A549 (cell line): ENCODE data around the gene TNFRSF13B.

Experiments
- TF ChIP-seq, protein P1 (sequence below): fragments of 200-600 bp; sonication (generic); IDR thresholded peaks from 2 replicates; pipeline ENCODE4 v1.6.1; 2016; ENCODE audit warnings: antibody characterized with exemption, mild to moderate bottlenecking, moderate library complexity
- TF ChIP-seq, protein P2 (sequence below): fragments of >200 bp; sonication (Bioruptor Twin); formaldehyde crosslinking; IDR thresholded peaks from 3 replicates; pipeline ENCODE4 v1.5.1; 2016
- TF ChIP-seq, protein P3 (sequence below): IDR thresholded peaks from 2 replicates; pipeline ENCODE4 v1.6.1; 2012

DNA sequence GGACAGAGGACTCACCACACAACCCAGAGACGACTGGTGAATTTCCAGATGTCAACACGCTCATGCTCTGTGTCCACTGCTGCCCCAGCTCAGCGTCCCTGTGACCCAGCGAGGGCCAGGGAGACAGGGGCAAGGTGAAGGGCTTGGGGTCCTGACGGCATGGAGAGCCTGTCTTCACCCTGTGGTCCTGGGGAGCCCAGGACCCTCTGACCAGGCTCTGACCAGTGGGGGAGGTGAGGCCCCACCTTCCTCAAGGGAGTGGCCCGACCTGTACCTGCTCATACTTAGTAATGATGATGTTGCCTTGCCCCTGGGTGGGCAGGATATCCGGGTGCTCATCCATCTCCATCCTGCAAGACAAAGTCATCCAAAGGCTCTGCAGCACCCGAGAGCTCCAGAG, 39.8 kb downstream of the TNFRSF13B start:
- TF ChIP-seq, protein P1, sequence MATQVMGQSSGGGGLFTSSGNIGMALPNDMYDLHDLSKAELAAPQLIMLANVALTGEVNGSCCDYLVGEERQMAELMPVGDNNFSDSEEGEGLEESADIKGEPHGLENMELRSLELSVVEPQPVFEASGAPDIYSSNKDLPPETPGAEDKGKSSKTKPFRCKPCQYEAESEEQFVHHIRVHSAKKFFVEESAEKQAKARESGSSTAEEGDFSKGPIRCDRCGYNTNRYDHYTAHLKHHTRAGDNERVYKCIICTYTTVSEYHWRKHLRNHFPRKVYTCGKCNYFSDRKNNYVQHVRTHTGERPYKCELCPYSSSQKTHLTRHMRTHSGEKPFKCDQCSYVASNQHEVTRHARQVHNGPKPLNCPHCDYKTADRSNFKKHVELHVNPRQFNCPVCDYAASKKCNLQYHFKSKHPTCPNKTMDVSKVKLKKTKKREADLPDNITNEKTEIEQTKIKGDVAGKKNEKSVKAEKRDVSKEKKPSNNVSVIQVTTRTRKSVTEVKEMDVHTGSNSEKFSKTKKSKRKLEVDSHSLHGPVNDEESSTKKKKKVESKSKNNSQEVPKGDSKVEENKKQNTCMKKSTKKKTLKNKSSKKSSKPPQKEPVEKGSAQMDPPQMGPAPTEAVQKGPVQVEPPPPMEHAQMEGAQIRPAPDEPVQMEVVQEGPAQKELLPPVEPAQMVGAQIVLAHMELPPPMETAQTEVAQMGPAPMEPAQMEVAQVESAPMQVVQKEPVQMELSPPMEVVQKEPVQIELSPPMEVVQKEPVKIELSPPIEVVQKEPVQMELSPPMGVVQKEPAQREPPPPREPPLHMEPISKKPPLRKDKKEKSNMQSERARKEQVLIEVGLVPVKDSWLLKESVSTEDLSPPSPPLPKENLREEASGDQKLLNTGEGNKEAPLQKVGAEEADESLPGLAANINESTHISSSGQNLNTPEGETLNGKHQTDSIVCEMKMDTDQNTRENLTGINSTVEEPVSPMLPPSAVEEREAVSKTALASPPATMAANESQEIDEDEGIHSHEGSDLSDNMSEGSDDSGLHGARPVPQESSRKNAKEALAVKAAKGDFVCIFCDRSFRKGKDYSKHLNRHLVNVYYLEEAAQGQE, result no peak
- TF ChIP-seq, protein P2, sequence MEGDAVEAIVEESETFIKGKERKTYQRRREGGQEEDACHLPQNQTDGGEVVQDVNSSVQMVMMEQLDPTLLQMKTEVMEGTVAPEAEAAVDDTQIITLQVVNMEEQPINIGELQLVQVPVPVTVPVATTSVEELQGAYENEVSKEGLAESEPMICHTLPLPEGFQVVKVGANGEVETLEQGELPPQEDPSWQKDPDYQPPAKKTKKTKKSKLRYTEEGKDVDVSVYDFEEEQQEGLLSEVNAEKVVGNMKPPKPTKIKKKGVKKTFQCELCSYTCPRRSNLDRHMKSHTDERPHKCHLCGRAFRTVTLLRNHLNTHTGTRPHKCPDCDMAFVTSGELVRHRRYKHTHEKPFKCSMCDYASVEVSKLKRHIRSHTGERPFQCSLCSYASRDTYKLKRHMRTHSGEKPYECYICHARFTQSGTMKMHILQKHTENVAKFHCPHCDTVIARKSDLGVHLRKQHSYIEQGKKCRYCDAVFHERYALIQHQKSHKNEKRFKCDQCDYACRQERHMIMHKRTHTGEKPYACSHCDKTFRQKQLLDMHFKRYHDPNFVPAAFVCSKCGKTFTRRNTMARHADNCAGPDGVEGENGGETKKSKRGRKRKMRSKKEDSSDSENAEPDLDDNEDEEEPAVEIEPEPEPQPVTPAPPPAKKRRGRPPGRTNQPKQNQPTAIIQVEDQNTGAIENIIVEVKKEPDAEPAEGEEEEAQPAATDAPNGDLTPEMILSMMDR, result no peak
- TF ChIP-seq, protein P3, sequence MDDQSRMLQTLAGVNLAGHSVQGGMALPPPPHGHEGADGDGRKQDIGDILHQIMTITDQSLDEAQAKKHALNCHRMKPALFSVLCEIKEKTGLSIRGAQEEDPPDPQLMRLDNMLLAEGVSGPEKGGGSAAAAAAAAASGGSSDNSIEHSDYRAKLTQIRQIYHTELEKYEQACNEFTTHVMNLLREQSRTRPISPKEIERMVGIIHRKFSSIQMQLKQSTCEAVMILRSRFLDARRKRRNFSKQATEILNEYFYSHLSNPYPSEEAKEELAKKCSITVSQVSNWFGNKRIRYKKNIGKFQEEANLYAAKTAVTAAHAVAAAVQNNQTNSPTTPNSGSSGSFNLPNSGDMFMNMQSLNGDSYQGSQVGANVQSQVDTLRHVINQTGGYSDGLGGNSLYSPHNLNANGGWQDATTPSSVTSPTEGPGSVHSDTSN, result no peak
